Right lung (tissue), 5 donors: ENCODE measurements around the gene ARHGEF35. TPM values are rescaled to one million over a fixed set of nuclear protein-coding genes. Genes with fewer than 3 reads are reported as not detected.
"Not testable (repeated sequence)": the region's sequence is repeated elsewhere in the genome, so short reads cannot be mapped to it uniquely, and the experiment has no call there.

Experiments used
- DNase-seq, 2 donors: peaks; one replicate each; pipeline ENCODE4 v3.0.0-alpha.2; 2013
- polyA plus RNA-seq, 5 donors: library from polyadenylated mRNA; unstranded; fragments of 120-200 nt; gene quantifications; one replicate each; pipeline versions ENCODE4 v1.2.1 to v1.2.3, GENCODE V29; 2013; ENCODE audit warnings: inconsistent platforms in 1 of 5, low replicate concordance in 1 of 5; ENCODE audit not compliant: insufficient read length in 5 of 5, insufficient read depth in 1 of 5

Gene ARHGEF35
- polyA plus RNA-seq, 5 donors: 9.0 to 17.7 (median 15.8) TPM

DNA sequence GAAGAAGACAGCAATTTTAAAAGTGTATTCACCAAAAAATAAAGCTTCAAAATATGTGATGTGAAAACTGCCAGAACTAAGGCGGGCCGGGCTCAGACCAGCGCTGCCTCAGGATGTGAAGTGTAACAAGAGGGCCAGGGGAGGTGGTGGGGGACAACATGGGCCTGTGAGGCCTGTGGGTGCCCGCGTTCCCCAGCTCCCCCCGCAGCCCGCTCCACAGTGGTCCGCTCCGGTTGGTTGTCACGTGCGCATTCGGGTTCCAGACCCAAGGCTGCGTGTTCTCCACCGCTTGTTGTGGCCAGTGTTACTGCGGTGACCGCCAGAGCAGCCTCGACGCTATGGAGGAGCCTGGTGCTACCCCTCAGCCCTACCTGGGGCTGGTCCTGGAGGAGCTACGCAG lies 12.5 kb downstream of the ARHGEF35 start, which contains the start of gene CTAGE4:
CTAGE4 (plus strand) TSS at position 301 of the 400 bp plus-strand sequence; CDS start at position 339, 38 bp downstream.
- DNase-seq: not testable (repeated sequence)

GRCh38 chr7:144179165-144179479 lies 16.5 kb downstream of the ARHGEF35 start:
- not testable (repeated sequence) for DNase-seq

DNA sequence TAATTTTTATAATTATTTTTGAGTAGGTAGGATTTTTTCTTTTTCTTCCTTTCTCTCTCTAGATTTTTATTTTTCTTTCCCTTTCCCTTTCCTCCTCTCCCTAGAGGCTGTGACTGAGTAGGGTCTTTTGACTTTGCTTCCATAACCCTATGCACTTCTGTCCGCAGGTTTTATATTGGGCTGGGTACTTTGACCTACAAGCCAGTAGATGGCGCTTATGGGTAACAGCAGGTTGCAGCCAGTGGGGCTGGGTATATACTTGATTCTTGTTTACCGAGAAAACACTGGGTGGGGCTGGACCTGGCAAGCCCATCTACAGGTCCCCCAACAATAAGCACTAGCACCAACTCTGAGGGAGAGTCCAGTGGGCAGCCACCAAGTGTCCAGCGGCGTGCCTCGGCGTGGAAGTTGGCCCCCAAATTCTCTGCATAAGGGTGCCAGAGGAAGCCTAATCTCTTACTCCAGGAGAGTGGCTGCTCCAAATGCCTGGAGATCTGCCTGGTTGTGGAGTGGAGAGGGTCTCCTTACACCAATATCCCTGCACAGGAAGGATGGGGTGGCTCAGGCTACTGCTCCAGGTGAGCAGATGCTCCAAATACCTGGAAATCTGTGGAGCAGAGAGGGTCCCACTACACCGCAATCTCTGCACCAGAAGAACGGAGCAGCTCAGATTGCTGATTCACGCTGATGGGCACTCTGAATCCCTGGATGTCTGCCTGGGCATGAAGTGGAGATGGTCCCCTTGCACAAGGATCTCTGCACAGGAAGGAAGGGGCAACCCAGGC lies 17.1 kb downstream of the ARHGEF35 start:
- DNase-seq: peak in 1 of 2 donors; percentile 1

DNA sequence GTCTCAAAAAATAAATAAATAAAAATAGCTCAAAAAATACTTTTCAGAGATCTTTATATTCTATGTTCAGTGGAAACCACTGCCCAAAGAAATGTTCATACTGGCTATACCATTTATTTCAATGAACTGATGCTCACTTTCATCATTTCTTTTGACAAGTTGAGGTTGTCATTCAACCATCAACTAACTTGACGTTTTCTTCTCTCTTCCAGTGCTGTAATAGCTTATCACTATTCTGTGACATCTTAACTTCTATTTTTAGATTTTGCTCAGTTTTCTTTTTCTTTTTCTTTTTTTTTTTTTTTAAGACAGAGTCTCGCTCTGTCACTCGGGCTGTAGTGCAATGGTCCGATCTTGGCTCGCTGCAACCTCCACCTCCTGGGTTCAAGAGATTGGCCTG lies 21.0 kb downstream of the ARHGEF35 start:
- no peak for DNase-seq

GRCh38 chr7:144171594-144172350 lies 23.9 kb downstream of the ARHGEF35 start:
- DNase-seq: not testable (repeated sequence)

DNA sequence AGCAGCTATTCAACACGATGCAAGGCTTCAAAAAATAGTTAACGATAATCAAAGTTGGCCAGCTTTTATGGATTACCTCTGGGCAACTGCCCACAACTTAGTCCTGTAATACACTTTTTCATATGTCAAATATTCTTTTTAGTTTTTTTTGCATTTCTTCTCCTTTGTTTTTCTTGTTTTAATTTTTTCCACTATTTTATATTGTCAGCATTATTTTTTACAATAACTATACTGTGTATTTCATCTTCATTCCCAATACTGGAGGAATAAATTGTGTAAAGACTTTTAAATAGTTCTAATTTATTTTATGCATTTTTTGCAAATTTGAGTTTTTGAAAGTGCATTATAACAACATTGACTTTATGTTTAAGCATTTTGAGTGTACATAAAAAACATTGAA lies 30.8 kb downstream of the ARHGEF35 start:
- no peak for DNase-seq

GRCh38 chr7:144158861-144159260 lies 36.8 kb downstream of the ARHGEF35 start:
- no peak for DNase-seq

DNA sequence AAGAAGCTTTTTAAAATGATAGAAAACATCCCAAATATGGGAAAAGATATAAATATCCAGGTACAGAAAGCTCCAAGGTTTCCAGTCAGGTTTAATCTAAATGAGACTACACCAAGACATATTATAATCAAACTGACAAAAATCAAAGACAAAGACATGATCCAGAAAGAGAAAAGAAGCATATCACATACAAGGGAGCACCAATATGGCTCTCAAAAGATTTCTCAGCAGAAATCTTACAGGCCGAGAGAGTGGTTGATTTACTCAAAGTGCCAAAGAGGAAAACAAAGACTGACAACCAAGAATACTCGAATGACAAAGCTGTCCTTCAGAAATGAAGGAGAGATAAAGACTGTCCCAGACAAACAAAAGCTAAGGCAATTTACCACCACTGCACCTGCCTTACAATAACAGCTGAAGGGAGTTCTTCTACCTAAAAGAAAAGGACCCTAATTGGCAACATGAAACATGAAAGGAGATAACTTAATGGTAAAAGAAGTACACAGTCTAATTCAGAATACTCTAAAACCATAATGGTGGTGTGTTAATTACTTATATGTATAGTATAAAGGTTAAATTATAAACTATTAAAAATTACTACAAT lies 47.3 kb downstream of the ARHGEF35 start:
- no peak for DNase-seq

GRCh38 chr7:144144426-144144825 lies 51.2 kb downstream of the ARHGEF35 start:
- DNase-seq: no peak

- no peak for DNase-seq
Observed at GRCh38 chr7:144142187-144142586, 53.4 kb downstream of the ARHGEF35 start.

DNA sequence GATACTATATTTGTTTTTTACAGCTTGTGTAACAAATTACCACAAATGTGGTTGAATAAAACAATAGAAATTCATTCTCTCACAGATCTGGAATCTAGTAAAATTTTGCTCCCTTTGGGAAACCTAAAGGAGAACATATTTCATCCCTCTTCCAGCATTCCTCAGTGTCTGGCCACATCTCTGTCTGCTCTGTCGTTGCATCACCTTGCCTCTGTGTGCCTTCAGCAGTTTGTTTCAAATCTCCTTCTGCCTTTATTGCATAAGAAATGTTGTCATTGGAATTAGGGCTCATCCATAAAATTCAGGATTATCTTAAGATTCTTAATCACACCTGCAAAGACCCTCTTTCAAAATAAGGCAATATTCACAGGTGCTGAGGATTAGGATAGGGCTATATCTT lies 58.1 kb downstream of the ARHGEF35 start:
- no peak for DNase-seq

Other genes with a start within 250 kb of the ARHGEF35 start
- under 1 TPM in 1 of 5 donors, not detected in 4; 0.08 TPM for gene OR2F1, start 241.0 kb downstream of the ARHGEF35 start, polyA plus RNA-seq
- gene OR6B1, start 195.5 kb downstream of the ARHGEF35 start, polyA plus RNA-seq: under 1 TPM in 1 of 5 donors, not detected in 4; 0.03 TPM
- under 1 TPM; 0.05 to 0.26 (median 0.15) TPM for gene OR2A5, start 146.9 kb downstream of the ARHGEF35 start, polyA plus RNA-seq
- gene OR2A25, start 126.0 kb downstream of the ARHGEF35 start, polyA plus RNA-seq: under 1 TPM in 2 of 5 donors, not detected in 3; 0.06 to 0.12 TPM
- under 1 TPM in 3 of 5 donors, not detected in 2; 0.03 to 0.09 (median 0.04) TPM for gene OR2A12, start 109.6 kb downstream of the ARHGEF35 start, polyA plus RNA-seq
- gene OR2A2, start 86.2 kb downstream of the ARHGEF35 start, polyA plus RNA-seq: not detected
- under 1 TPM in 1 of 5 donors, not detected in 4; 0.08 TPM for gene OR2A14, start 72.7 kb downstream of the ARHGEF35 start, polyA plus RNA-seq
- gene CTAGE4, start 12.4 kb downstream of the ARHGEF35 start, polyA plus RNA-seq: 10 to 100 TPM in 1 of 5 donors, 1 to 10 TPM in 4; 1.3 to 19.4 (median 7.2) TPM
- gene OR2A42, start 43.8 kb upstream of the ARHGEF35 start, polyA plus RNA-seq: 1 to 10 TPM; 1.9 to 5.2 (median 2.4) TPM
- gene OR2A7, start 69.0 kb upstream of the ARHGEF35 start, polyA plus RNA-seq: 10 to 100 TPM in 4 of 5 donors, 1 to 10 TPM in 1; 9.3 to 26.0 (median 13.8) TPM
- gene CTAGE8, start 73.5 kb upstream of the ARHGEF35 start, polyA plus RNA-seq: 1 to 10 TPM; 3.8 to 9.6 (median 5.8) TPM
- gene OR2A1, start 116.6 kb upstream of the ARHGEF35 start, polyA plus RNA-seq: 1 to 10 TPM in 4 of 5 donors, under 1 TPM in 1; 0.67 to 1.5 (median 1.4) TPM
- 10 to 100 TPM; 10.6 to 30.5 (median 20.3) TPM for gene ARHGEF5, start 159.6 kb upstream of the ARHGEF35 start, polyA plus RNA-seq
- not detected for gene NOBOX, start 207.9 kb upstream of the ARHGEF35 start, polyA plus RNA-seq